ENCODE results near the gene CSK. TPM values are rescaled to one million over a fixed set of nuclear protein-coding genes. Genes with fewer than 3 reads are reported as not detected.
A peak's percentile ranks its signal among the peaks of the same experiment; 100 is the strongest.

CSK gene
- total RNA-seq, 1 donor from 2014 or later, result 34.0 TPM

GRCh38 chr15:74838746-74839525 lies 57.1 kb downstream of the CSK start:
- intact Hi-C loops (cut with micrococcal nuclease), result no loop called here
- peaks cover 13% of the 10 kb centered on the region for H3K36me3 ChIP-seq
- no peaks in the 10 kb centered on the region for H3K27me3 ChIP-seq (ENCODE audit: low read depth)
- no peak overlapping the region for H3K27ac ChIP-seq (replicated peaks)
- DNase-seq, result no peak
- peaks cover 28% of the 10 kb centered on the region for H3K4me1 ChIP-seq
- TF ChIP-seq, protein P1, sequence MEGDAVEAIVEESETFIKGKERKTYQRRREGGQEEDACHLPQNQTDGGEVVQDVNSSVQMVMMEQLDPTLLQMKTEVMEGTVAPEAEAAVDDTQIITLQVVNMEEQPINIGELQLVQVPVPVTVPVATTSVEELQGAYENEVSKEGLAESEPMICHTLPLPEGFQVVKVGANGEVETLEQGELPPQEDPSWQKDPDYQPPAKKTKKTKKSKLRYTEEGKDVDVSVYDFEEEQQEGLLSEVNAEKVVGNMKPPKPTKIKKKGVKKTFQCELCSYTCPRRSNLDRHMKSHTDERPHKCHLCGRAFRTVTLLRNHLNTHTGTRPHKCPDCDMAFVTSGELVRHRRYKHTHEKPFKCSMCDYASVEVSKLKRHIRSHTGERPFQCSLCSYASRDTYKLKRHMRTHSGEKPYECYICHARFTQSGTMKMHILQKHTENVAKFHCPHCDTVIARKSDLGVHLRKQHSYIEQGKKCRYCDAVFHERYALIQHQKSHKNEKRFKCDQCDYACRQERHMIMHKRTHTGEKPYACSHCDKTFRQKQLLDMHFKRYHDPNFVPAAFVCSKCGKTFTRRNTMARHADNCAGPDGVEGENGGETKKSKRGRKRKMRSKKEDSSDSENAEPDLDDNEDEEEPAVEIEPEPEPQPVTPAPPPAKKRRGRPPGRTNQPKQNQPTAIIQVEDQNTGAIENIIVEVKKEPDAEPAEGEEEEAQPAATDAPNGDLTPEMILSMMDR (IDR thresholded peaks at IDR 0.05; ENCODE audit: borderline replicate concordance), result no peak
- no peak overlapping the region for H3K4me3 ChIP-seq
- no peaks in the 10 kb centered on the region for H3K9me3 ChIP-seq (replicated peaks)

DNA sequence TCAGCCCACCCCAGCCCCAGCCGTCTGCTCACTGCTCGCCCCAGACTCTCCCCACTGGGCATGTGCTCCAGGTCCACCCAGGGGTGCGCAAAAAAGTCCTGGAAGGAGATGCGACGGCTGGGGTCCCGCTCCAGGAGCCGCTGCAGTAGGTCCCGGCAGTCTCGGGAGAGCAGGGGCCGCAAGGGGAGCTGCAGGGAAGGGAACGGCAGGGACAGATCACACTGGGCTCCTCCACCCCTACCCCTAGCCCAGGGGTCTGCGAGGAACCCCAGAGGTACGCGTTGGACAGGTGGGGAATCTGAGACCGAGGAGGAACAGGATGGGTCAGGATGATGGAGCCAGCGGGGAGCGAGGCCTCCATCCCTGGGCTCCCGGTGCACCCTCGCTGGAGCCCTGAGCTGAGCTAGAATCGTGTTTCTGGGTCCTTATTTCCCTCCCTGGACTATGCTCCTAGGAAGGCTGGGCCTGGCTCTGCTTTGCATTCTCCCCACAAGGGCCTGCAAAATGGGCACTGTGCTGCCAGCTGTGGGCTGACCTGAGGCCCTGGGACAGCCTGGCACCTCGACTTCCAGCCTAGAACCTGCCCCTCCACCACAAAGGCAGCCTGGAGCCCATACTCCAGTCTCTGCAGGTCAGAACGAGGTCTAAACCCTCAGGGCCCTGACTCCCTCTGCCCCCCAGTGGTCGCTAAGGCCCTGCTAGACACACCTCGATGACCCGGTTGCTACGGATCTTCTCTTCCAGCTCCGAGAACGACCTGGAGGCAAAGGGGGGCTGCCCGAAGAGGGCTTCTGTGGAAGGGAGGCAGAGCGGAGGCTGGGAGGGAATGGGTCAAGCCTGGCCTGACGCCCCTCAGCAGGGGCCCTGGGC lies 57.9 kb downstream of the CSK start:
- peaks cover 14% of the 10 kb centered on the region for H3K36me3 ChIP-seq
- no peak overlapping the region for H3K4me3 ChIP-seq
- H3K27ac ChIP-seq (replicated peaks), result no peak overlapping the region
- H3K4me1 ChIP-seq, result peaks cover 29% of the 10 kb centered on the region
- no peaks in the 10 kb centered on the region for H3K27me3 ChIP-seq (ENCODE audit: low read depth)
- intact Hi-C loops (cut with micrococcal nuclease), result no loop called here
- H3K9me3 ChIP-seq (replicated peaks), result no peaks in the 10 kb centered on the region
- DNase-seq, result no peak
- TF ChIP-seq, protein P1 (IDR thresholded peaks at IDR 0.05; ENCODE audit: borderline replicate concordance), result no peak

- Histone ChIP-seq H3K27me3 (ENCODE audit: low read depth) (no peaks in the 10 kb centered on the region), H3K4me3 (no peak overlapping the region), H3K36me3 (peaks cover 27% of the 10 kb centered on the region), H3K4me1 (peaks cover 29% of the 10 kb centered on the region), H3K9me3 (replicated peaks) (no peaks in the 10 kb centered on the region), H3K27ac (replicated peaks) (no peak overlapping the region)
- DNase-seq, result no peak
- intact Hi-C loops (cut with micrococcal nuclease), result no loop called here
- TF ChIP-seq, protein P1 (IDR thresholded peaks at IDR 0.05; ENCODE audit: borderline replicate concordance), result no peak
Observed at GRCh38 chr15:74840851-74841775, 59.2 kb downstream of the CSK start.

DNA sequence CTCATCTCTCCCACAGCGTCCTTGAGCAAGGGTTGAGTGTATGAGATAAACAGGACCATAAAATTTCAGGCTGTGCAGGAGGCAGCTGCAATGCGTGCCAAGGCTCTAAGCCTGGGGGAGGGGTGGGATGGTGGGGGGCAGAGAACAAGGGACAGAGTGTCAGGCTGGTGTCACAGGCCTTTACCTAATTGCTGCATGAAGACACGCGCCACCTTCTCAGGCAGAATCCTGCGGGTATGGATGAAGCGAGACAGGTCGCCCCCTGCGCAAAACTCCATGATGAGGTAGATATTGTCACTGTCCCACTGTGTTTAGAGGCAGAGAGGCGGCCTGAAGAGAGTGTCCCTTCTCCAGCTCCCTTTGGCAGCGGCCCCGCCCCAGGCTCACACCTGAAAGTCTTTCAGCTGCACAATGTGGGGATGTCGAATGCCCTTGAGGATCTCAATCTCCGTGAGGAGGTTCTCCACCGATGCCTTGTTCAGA lies 60.1 kb downstream of the CSK start:
- no peak for DNase-seq
- Histone ChIP-seq H3K27me3 (ENCODE audit: low read depth) (no peaks in the 10 kb centered on the region), H3K27ac (replicated peaks) (peak overlapping the region; percentile 93), H3K36me3 (peaks cover 27% of the 10 kb centered on the region), H3K4me3 (peak overlapping the region; percentile 96), H3K9me3 (replicated peaks) (no peaks in the 10 kb centered on the region), H3K4me1 (peaks cover 32% of the 10 kb centered on the region)
- intact Hi-C loops (cut with micrococcal nuclease), result no loop called here
- TF ChIP-seq, protein P1 (IDR thresholded peaks at IDR 0.05; ENCODE audit: borderline replicate concordance), result no peak

Data from left ventricle myocardium inferior (tissue), 1 donor.